Iris pigment epithelial cell (primary cell): ENCODE results near the gene SLC45A2.
A peak's percentile ranks its signal among the peaks of the same experiment; 100 is the strongest.
"Not testable (repeated sequence)": the region's sequence is repeated elsewhere in the genome, so short reads cannot be mapped to it uniquely, and the experiment has no call there.

Experiments
- DNase-seq: peaks from one replicate; pipeline ENCODE4 v3.0.0-alpha.2; 2011; ENCODE audit warnings: low read depth

Gene SLC45A2

GRCh38 chr5:33984671-33985124, at the start of gene SLC45A2:
SLC45A2 (minus strand) TSS chr5:33984693; CDS start chr5:33984583, 110 bp downstream.
- DNase-seq: peak; percentile 68

GRCh38 chr5:34031966-34032365, 47.5 kb upstream of the SLC45A2 start:
- no peak for DNase-seq

- no peak for DNase-seq
Observed at GRCh38 chr5:34031117-34031516, 46.6 kb upstream of the SLC45A2 start.

- DNase-seq: not testable (repeated sequence)
Observed at GRCh38 chr5:34030585-34030984, 46.1 kb upstream of the SLC45A2 start.

GRCh38 chr5:34030048-34030447, 45.6 kb upstream of the SLC45A2 start:
- DNase-seq: no peak

- DNase-seq: no peak
Observed at GRCh38 chr5:34028349-34028748, 43.9 kb upstream of the SLC45A2 start.

- no peak for DNase-seq
Observed at GRCh38 chr5:34026089-34026761, 41.7 kb upstream of the SLC45A2 start.

GRCh38 chr5:34022121-34022705, 37.7 kb upstream of the SLC45A2 start:
- DNase-seq: peak; percentile 61

- DNase-seq: no peak
Observed at GRCh38 chr5:34021334-34021733, 36.8 kb upstream of the SLC45A2 start.

- no peak for DNase-seq
Observed at GRCh38 chr5:34020726-34021125, 36.2 kb upstream of the SLC45A2 start.

GRCh38 chr5:34017254-34017653, 32.8 kb upstream of the SLC45A2 start:
- no peak for DNase-seq

GRCh38 chr5:34016750-34017149, 32.3 kb upstream of the SLC45A2 start:
- no peak for DNase-seq

GRCh38 chr5:34016222-34016621, 31.7 kb upstream of the SLC45A2 start:
- no peak for DNase-seq

- DNase-seq: no peak
Observed at GRCh38 chr5:34015120-34015822, 30.8 kb upstream of the SLC45A2 start.

- no peak for DNase-seq
Observed at GRCh38 chr5:34014626-34015025, 30.1 kb upstream of the SLC45A2 start.

GRCh38 chr5:34013547-34013946, 29.1 kb upstream of the SLC45A2 start:
- no peak for DNase-seq

GRCh38 chr5:34012791-34013190, 28.3 kb upstream of the SLC45A2 start:
- no peak for DNase-seq

- no peak for DNase-seq
Observed at GRCh38 chr5:34011536-34011935, 27.0 kb upstream of the SLC45A2 start.

- not testable (repeated sequence) for DNase-seq
Observed at GRCh38 chr5:34010146-34010545, 25.7 kb upstream of the SLC45A2 start.

GRCh38 chr5:34009610-34010009, 25.1 kb upstream of the SLC45A2 start:
- DNase-seq: no peak

GRCh38 chr5:34008802-34009201, 24.3 kb upstream of the SLC45A2 start:
- no peak for DNase-seq

- peak; percentile 91 for DNase-seq
Observed at GRCh38 chr5:34007621-34008600, 23.4 kb upstream of the SLC45A2 start, which contains the start of gene AMACR. AMACR (minus strand) TSS chr5:34008050; CDS start chr5:34008019, 31 bp downstream.
